Peyer's patch (tissue), 4 donors: ENCODE data around the gene GKN2.

ENCODE experiments used
- CTCF ChIP-seq, 6 experiments: fragments of 450-650 bp in 4 of 6; fragments of 200-600 bp in 2 of 6; sonication (generic) in 1 of 6; IDR thresholded peaks; one replicate each; pipeline ENCODE4 v1.5.1; 2017 to 2019; ENCODE audit warnings: antibody characterized with exemption in 6 of 6, mild to moderate bottlenecking in 3 of 6, moderate library complexity in 1 of 6
- POLR2A ChIP-seq, 2 donors: fragments of 450-650 bp; IDR thresholded peaks; one replicate each; pipeline ENCODE4 v1.5.1; 2017; ENCODE audit warnings: antibody characterized with exemption in 2 of 2, mild to moderate bottlenecking in 2 of 2, moderate library complexity in 2 of 2

DNA sequence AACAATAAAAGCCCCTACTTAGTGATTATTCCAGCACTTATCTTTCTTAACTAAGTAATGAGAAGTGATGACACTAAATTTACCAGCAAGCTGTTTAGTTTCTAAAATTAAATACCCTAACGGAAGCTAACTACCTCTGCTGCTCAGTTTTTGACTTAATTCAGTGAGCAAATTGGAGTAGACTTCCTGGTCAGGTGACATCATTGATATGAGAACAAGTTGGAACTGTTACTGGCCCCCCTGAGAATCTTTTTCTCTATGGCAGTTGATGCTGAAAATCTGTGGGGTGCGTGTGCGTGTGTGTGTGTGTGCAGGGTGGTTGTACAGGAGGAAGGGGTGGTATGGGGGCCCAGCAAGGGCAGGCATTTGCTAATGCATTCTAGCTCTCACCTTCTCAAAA, 46.0 kb downstream of the GKN2 start:
- no peak for TF ChIP-seq POLR2A (IDR thresholded peaks at IDR 0.05)
- no peak for TF ChIP-seq CTCF (IDR thresholded peaks at IDR 0.05)
